K562 (cell line): ENCODE measurements around the gene NTM. TPM values are rescaled to one million over a fixed set of nuclear protein-coding genes. Genes with fewer than 3 reads are reported as not detected.

Source experiments
- ATAC-seq: fragments of 200-7000 bp; cut with Tn5 transposase; 3 replicates; pipeline ENCODE4 v1.9.1; 2020; ENCODE audit warnings: moderate library complexity
- BruUV-seq: library from RNA; stranded (reverse); fragments of 400-500 nt; replicated peaks from 2 replicates; lab custom pipeline; 2021; lab: Mats Ljungman, UMichigan
- CTCF ChIA-PET: fragments of 300-600 bp; formaldehyde crosslinking; extraction: SDS; loops from one replicate; lab custom pipeline; 2021; ENCODE audit warnings: low intra/inter-chr PET ratio; lab: Yijun Ruan, JAX
- POLR2A ChIA-PET: fragments of 300-600, 350-650 bp; sonication (Branson Sonifier 250); formaldehyde crosslinking; extraction: SDS; loops from one replicate; lab custom pipeline; 2021; ENCODE audit warnings: antibody characterized with exemption, inconsistent platforms; lab: Yijun Ruan, JAX
- DNase-seq, 4 experiments: peaks; one replicate each; pipeline versions ENCODE4 v3.0.0 to v3.0.0-alpha.2; 2011 to 2018; ENCODE audit warnings: low spot score in 3 of 4, mixed read lengths in 3 of 4; ENCODE audit errors: extremely low read depth in 1 of 4
- FAIRE-seq: peaks from 2 replicates; lab custom pipeline; 2011; peaks lifted over from hg19 to GRCh38; lab: Jason Lieb, UNC
- H2AFZ ChIP-seq: 2 replicates; pipeline ENCODE4 v1.6.0; 2011; ENCODE audit warnings: low read depth, low read length, control low read depth, inconsistent platforms
- H3K27ac ChIP-seq: fragments of 200-600 bp; 3 replicates; pipeline ENCODE4 v1.8.0; 2011; ENCODE audit warnings: low read depth, mild to moderate bottlenecking, control low read depth, inconsistent platforms, low read length, moderate library complexity, mixed read lengths; ENCODE audit errors: extremely low read depth
- H3K27me3 ChIP-seq, 2 experiments: fragments of 300-600 bp in 1 of 2; 2 replicates in 1 of 2; 3 replicates in 1 of 2; pipeline versions ENCODE4 v1.6.0 to v1.8.0; 2011; ENCODE audit warnings: inconsistent platforms in 2 of 2, low read length in 2 of 2, mild to moderate bottlenecking in 1 of 2, mixed read lengths in 1 of 2, moderate library complexity in 1 of 2; ENCODE audit not compliant: control insufficient read depth in 2 of 2, insufficient read depth in 2 of 2
- H3K36me3 ChIP-seq: fragments of 300-600 bp; 3 replicates; pipeline ENCODE4 v1.8.0; 2011; ENCODE audit warnings: mild to moderate bottlenecking, low read length, inconsistent platforms; ENCODE audit not compliant: control insufficient read depth, insufficient read depth
- H3K4me1 ChIP-seq, 2 experiments: fragments of 200-600 bp in 1 of 2; replicated peaks in 1 of 2; 2 replicates in 1 of 2; 3 replicates in 1 of 2; pipeline versions ENCODE4 v1.5.1 to v1.8.0; 2011; ENCODE audit warnings: inconsistent platforms in 2 of 2, low read length in 2 of 2, mild to moderate bottlenecking in 1 of 2, mixed read lengths in 1 of 2, moderate library complexity in 1 of 2; ENCODE audit not compliant: control insufficient read depth in 2 of 2, insufficient read depth in 2 of 2
- H3K4me2 ChIP-seq: 2 replicates; pipeline ENCODE4 v1.6.1; 2011; ENCODE audit warnings: low read length, control low read depth, inconsistent platforms, mixed read lengths; ENCODE audit not compliant: insufficient read depth
- H3K4me3 ChIP-seq: fragments of 200-600 bp; sonication (generic), shearing (Covaris generic); 2 replicates; pipeline ENCODE4 v1.5.1; 2016; ENCODE audit warnings: control low read depth, inconsistent platforms
- H3K79me2 ChIP-seq: fragments of 200-600 bp; 3 replicates; pipeline ENCODE4 v1.8.0; 2011; ENCODE audit warnings: low read length, inconsistent platforms; ENCODE audit not compliant: control insufficient read depth, insufficient read depth
- H3K9ac ChIP-seq, 2 experiments: 2 replicates each; pipeline versions ENCODE4 v1.6.0 to v1.6.1; 2011; ENCODE audit warnings: low read depth in 2 of 2, low read length in 2 of 2, control low read depth in 1 of 2, inconsistent platforms in 1 of 2, mild to moderate bottlenecking in 1 of 2, mixed read lengths in 1 of 2; ENCODE audit not compliant: insufficient read depth in 1 of 2
- H3K9me1 ChIP-seq: one replicate; pipeline ENCODE4 v1.6.0; 2011; ENCODE audit warnings: inconsistent platforms, mild to moderate bottlenecking, low read length, moderate library complexity; ENCODE audit not compliant: control insufficient read depth, insufficient read depth
- H3K9me3 ChIP-seq: replicated peaks from 2 replicates; pipeline ENCODE4 v1.5.1; 2011; ENCODE audit warnings: low read depth, low read length, inconsistent platforms; ENCODE audit not compliant: control insufficient read depth, insufficient read depth
- H4K20me1 ChIP-seq: replicated peaks from 2 replicates; pipeline ENCODE4 v1.6.1; 2011; ENCODE audit warnings: low read length, inconsistent platforms, mixed read lengths; ENCODE audit not compliant: control insufficient read depth, insufficient read depth
- BHLHE40 ChIP-seq: IDR thresholded peaks from 2 replicates; pipeline ENCODE4 v1.6.1; 2011; ENCODE audit warnings: low read length, improper control_type of control experiment
- L3MBTL2 ChIP-seq: fragments of 450-650 bp; IDR thresholded peaks from 2 replicates; pipeline ENCODE4 v1.6.1; 2016; ENCODE audit warnings: mild to moderate bottlenecking, moderate library complexity
- MXI1 ChIP-seq: IDR thresholded peaks from 2 replicates; pipeline ENCODE4 v1.6.1; 2011; ENCODE audit warnings: low read depth, mild to moderate bottlenecking, improper control_type of control experiment, low read length
- PKNOX1 ChIP-seq: fragments of 450-650 bp; IDR thresholded peaks from 2 replicates; pipeline ENCODE4 v1.6.1; 2016
- RREB1 ChIP-seq: fragments of 250-450 bp; sonication (Bioruptor Pico); IDR thresholded peaks from 2 replicates; pipeline ENCODE4 v1.4.0; 2020
- ZNF551 ChIP-seq: fragments of 250-450 bp; sonication (Bioruptor Pico); IDR thresholded peaks from 2 replicates; pipeline ENCODE4 v1.5.0; 2021; ENCODE audit warnings: mild to moderate bottlenecking, moderate library complexity
- ZNF583 ChIP-seq: fragments of 250-450 bp; sonication (Bioruptor Pico); IDR thresholded peaks from 2 replicates; pipeline ENCODE4 v1.4.0; 2020
- ZNF639 ChIP-seq, 2 experiments: fragments of 200-800 bp in 1 of 2; sonication (Bioruptor generic) in 1 of 2; sonication (generic) in 1 of 2; formaldehyde crosslinking in 1 of 2; IDR thresholded peaks in 1 of 2; conservative IDR thresholded peaks in 1 of 2; 2 replicates each; pipeline versions ENCODE4 v1.5.0 to v1.6.1; 2016 to 2020; ENCODE audit warnings: missing compliant biosample characterization in 1 of 2, missing genetic modification characterization in 1 of 2, missing genetic modification reagents in 1 of 2
- ZNF699 ChIP-seq: fragments of 250-450 bp; sonication (Bioruptor Pico); IDR thresholded peaks from 2 replicates; pipeline ENCODE4 v1.8.0; 2021; ENCODE audit warnings: mild to moderate bottlenecking, moderate library complexity; ENCODE audit not compliant: insufficient replicate concordance
- WGBS: fragments of 100-300 bp; shearing (Covaris generic); methylation state at CpG from one replicate; pipeline ENCODE4 v1.1.6; 2016; ENCODE audit warnings: low coverage, mixed read lengths; ENCODE audit not compliant: insufficient coverage; ENCODE audit errors: missing lambda C conversion rate; 5-methylcytosine and 5-hydroxymethylcytosine counted together
- in situ Hi-C: fragments of 300-500 bp; cut with MboI; formaldehyde crosslinking; loops from 4 replicates; pipeline ENCODE4 v1.15.0; 2018; ENCODE audit warnings: inconsistent platforms, mixed read lengths
- intact Hi-C: fragments of 100-400 bp; cut with micrococcal nuclease; formaldehyde crosslinking; loops from 2 replicates; pipeline ENCODE4 v1.14.2; 2022
- polyA plus RNA-seq, 8 experiments: library from polyadenylated mRNA; depleted of rRNA in 4 of 8; stranded (reverse) in 5 of 8; unstranded in 3 of 8; fragments of >200 nt; fragmentation: Nextera tagmentation in 2 of 8; fragmentation: Illumina TruSeq in 1 of 8; extraction: Ambion mirVana in 2 of 8; extraction: Trizol in 1 of 8; gene quantifications; 2 replicates each; pipeline versions ENCODE4 v1.2.1 to v1.2.3, GENCODE V29; 2011 to 2014; ENCODE audit warnings: inconsistent platforms in 1 of 8, missing spikeins in 1 of 8
- total RNA-seq, 7 experiments: library from RNA; depleted of rRNA in 6 of 7; stranded (reverse); fragments of >200 nt in 6 of 7; fragmentation: Illumina TruSeq in 2 of 7; extraction: Trizol in 2 of 7; gene quantifications; 2 replicates each; pipeline versions ENCODE4 v1.2.1 to v1.2.3, GENCODE V29; 2011 to 2021; ENCODE audit warnings: low replicate concordance in 1 of 7

Gene NTM
- total and polyA plus RNA-seq, 9 of the 15 experiments (the other 6 are each of a cell fraction or from before 2014, with no cell fraction given): not detected

- intact Hi-C loops: no loop called here
- ATAC-seq (no peak), FAIRE-seq (no peak), DNase-seq (no peak)
- in situ Hi-C loops: no loop called here
- no peak overlapping the region for H3K9ac ChIP-seq
- H3K4me2 ChIP-seq: no peak overlapping the region
- H3K27ac ChIP-seq: no peak overlapping the region
- no peaks in the 10 kb centered on the region for H3K4me1 ChIP-seq
- no peaks in the 10 kb centered on the region for H3K36me3 ChIP-seq
- no peaks in the 10 kb centered on the region for H3K79me2 ChIP-seq
- ChIA-PET POLR2A (interaction anchor here (1.0 kb wide), 1 partner anchor 30 kb away, joined by 3 read pairs; no protein-coding TSS in a partner anchor), CTCF (no interaction called here)
- TF ChIP-seq BHLHE40 (no peak), MXI1 (no peak), L3MBTL2 (no peak), ZNF583 (CRISPR knock-in tag) (no peak), ZNF639 (CRISPR knock-in tag; conservative IDR thresholded peaks at IDR 0.05 in 1 of 2, IDR thresholded peaks at IDR 0.05 in 1 of 2) (no peak), PKNOX1 (no peak), RREB1 (CRISPR knock-in tag) (no peak), ZNF551 (CRISPR knock-in tag) (no peak), ZNF699 (CRISPR knock-in tag) (no peak)
- no peak overlapping the region for H3K4me3 ChIP-seq
- no peak overlapping the region for H2AFZ ChIP-seq
- H4K20me1 ChIP-seq: no peaks in the 10 kb centered on the region
- H3K27me3 ChIP-seq: peaks cover 0 to 4% of the 10 kb centered on the region in 2 experiments; a peak in 1 of 5 replicates
- no peaks in the 10 kb centered on the region for H3K9me1 ChIP-seq
- BruUV-seq: no TSS peak
- no peaks in the 10 kb centered on the region for H3K9me3 ChIP-seq
- WGBS: 3% methylated on average over 7 of the region's 7 CpGs
These were observed 128.3 kb downstream of the NTM start for GRCh38 chr11:131498631-131499160.
